ENCODE results near the gene MMP8. TPM values are rescaled to one million over a fixed set of nuclear protein-coding genes. Genes with fewer than 3 reads are reported as not detected.

MMP8 gene
- not detected in 2 replicates for total RNA-seq (2013; cell fraction: nucleolus; rRNA removed)
- total RNA-seq (2014; rRNA removed) (not detected in 2 replicates), total RNA-seq (2014; rRNA removed; fragmentation: Illumina TruSeq; extraction: Trizol) (not detected in 2 replicates), total RNA-seq (2021) (not detected in 2 replicates), polyA plus RNA-seq (2011; rRNA removed) (0.01 TPM in 1 of 2 replicates, not detected in the other), polyA plus RNA-seq (2014; fragmentation: Illumina TruSeq; extraction: Trizol) (not detected in 2 replicates), polyA plus RNA-seq (2014; fragmentation: Nextera tagmentation; extraction: Ambion mirVana) (not detected), polyA plus RNA-seq (2014; rRNA removed) (not detected in 2 replicates), polyA plus RNA-seq (2016; fragmentation: Nextera tagmentation; extraction: Ambion mirVana) (not detected), polyA minus RNA-seq (2011; rRNA and poly(A)+ RNA removed) (not detected in 2 replicates), Bru-seq, nascent RNA (percentile 10 among the genes with signal in this experiment), BruChase-seq, experiment 1, labeled RNA remaining after a 6-hour chase (percentile 7 among the genes with signal in this experiment), BruChase-seq, experiment 2, labeled RNA remaining after a 2-hour chase (percentile 6 among the genes with signal in this experiment)
- polyA plus RNA-seq (2011; ENCODE audit: low read depth): not detected
- polyA plus RNA-seq (2011; cell fraction: cytosol; rRNA removed): not detected in 2 replicates
- polyA plus RNA-seq (2011; cell fraction: nucleus; rRNA removed): 0.09 TPM in 1 of 2 replicates, not detected in the other
- polyA plus RNA-seq (2012): not detected in 2 replicates
- polyA minus RNA-seq (2011; cell fraction: cytosol; rRNA and poly(A)+ RNA removed): not detected in 2 replicates
- polyA minus RNA-seq (2011; cell fraction: nucleus; rRNA and poly(A)+ RNA removed): not detected in 2 replicates
- long read RNA-seq, experiment 1: 0 reads
- long read RNA-seq, experiment 2: 0 reads

GRCh38 chr11:102724904-102725500 is at the start of gene MMP8:
Gene MMP8, minus strand, starts transcription at chr11:102724954. Its CDS starts 99 bp downstream, at chr11:102724855.
- Histone ChIP-seq H3K9ac (ENCODE audit: control insufficient read depth, insufficient read depth, low read length) (no peak within 1 kb of the TSS), H4K20me1 (ENCODE audit: control insufficient read depth, insufficient read depth) (no peaks in the 10 kb centered on the region), H3K4me3 (no peak within 1 kb of the TSS), H3K36me3 (ENCODE audit: control insufficient read depth in 2 of 2, insufficient read depth in 2 of 2, low read length in 1 of 2) (no peaks in the 10 kb centered on the region), H3K9me3 (replicated peaks; ENCODE audit: control insufficient read depth, insufficient read depth, low read length) (no peaks in the 10 kb centered on the region), H3K27ac (ENCODE audit: control insufficient read depth, insufficient read depth) (no peak within 1 kb of the TSS), H3K79me2 (ENCODE audit: control insufficient read depth, insufficient read depth, low read length) (no peaks in the 10 kb centered on the region), H3K4me1 (ENCODE audit: control insufficient read depth, insufficient read depth, low read length) (no peaks in the 10 kb centered on the region), H3K27me3 (replicated peaks in 1 of 2; ENCODE audit: control insufficient read depth in 2 of 2, insufficient read depth in 2 of 2, low read length in 1 of 2) (no peaks in the 10 kb centered on the region; a peak in 1 of 4 replicates), H2AFZ (ENCODE audit: control insufficient read depth, low read depth, low read length) (no peak within 1 kb of the TSS), H3K4me2 (ENCODE audit: control insufficient read depth, insufficient read depth) (no peak within 1 kb of the TSS)
- ChIA-PET RAD21 (ENCODE audit: unreplicated experiment) (no interaction called here), CTCF (no interaction called here), POLR2A (no interaction called here), SMC1A (ENCODE audit: uncharacterized antibody, unreplicated experiment) (interaction anchor here (1.0 kb wide), 1 partner anchor 10 kb away, joined by 3 read pairs; no protein-coding TSS in a partner anchor)
- in situ Hi-C loops (cut with MboI): no loop called here
- no peak for ATAC-seq
- no peak for FAIRE-seq
- intact Hi-C loops (cut with micrococcal nuclease; ENCODE audit: unreplicated experiment): no loop called here
- WGBS (ENCODE audit: insufficient coverage, insufficient replicate concordance, low lambda C conversion rate, missing lambda C conversion rate): 3% methylated on average over 2 of the region's 2 CpGs
- no peak for DNase-seq (ENCODE audit: low read depth, low spot score)
- BruUV-seq (replicated peaks): no TSS peak
- no peak for TF ChIP-seq KLF5 (IDR thresholded peaks at IDR 0.05; ENCODE audit: partially characterized antibody)
- TF ChIP-seq IRF4 (IDR thresholded peaks at IDR 0.05; ENCODE audit: low read depth, low read length): no peak
- no peak for TF ChIP-seq STAT1 (conservative IDR thresholded peaks at IDR 0.05)
- TF ChIP-seq NRF1 (conservative IDR thresholded peaks at IDR 0.05; ENCODE audit: low read depth, low read length): no peak
- no peak for TF ChIP-seq STAT3 (IDR thresholded peaks at IDR 0.05; ENCODE audit: low read depth, low read length)
- TF ChIP-seq ATF7 (IDR thresholded peaks at IDR 0.05; ENCODE audit: low read depth): no peak
- no peak for TF ChIP-seq ASH2L (IDR thresholded peaks at IDR 0.05; ENCODE audit: borderline replicate concordance, low read depth)
- no peak for TF ChIP-seq GATAD2B (conservative IDR thresholded peaks at IDR 0.05; ENCODE audit: low read depth)
- no peak for TF ChIP-seq SPI1 (IDR thresholded peaks at IDR 0.05; ENCODE audit: borderline replicate concordance, insufficient read depth, low read depth, low read length)
- no peak for TF ChIP-seq ATF3 (IDR thresholded peaks at IDR 0.05; ENCODE audit: borderline replicate concordance, extremely low read depth, low read depth, low read length)

Data from GM12878 (cell line).